ACC112 (cell line): ENCODE measurements around the gene PIK3IP1.

Experiments used
- H2AFZ ChIP-seq: fragments of 200-600 bp; sonication (generic); one replicate; pipeline ENCODE4 v1.6.0; 2017; ENCODE audit warnings: antibody characterized with exemption, low read length; ENCODE audit not compliant: unreplicated experiment
- H3K27ac ChIP-seq: fragments of 200-600 bp; sonication (generic); 2 replicates; pipeline ENCODE4 v1.5.1; 2014; ENCODE audit warnings: low read depth, mild to moderate bottlenecking, antibody characterized with exemption, low read length, moderate library complexity
- H3K27me3 ChIP-seq: fragments of 200-600 bp; sonication (generic); 2 replicates; pipeline ENCODE4 v1.6.1; 2014; ENCODE audit warnings: mild to moderate bottlenecking, antibody characterized with exemption, low read length, moderate library complexity, mixed read lengths; ENCODE audit not compliant: insufficient read depth
- H3K36me3 ChIP-seq: fragments of 200-600 bp; sonication (generic); 2 replicates; pipeline ENCODE4 v1.6.1; 2016; ENCODE audit warnings: mild to moderate bottlenecking, antibody characterized with exemption, low read length, moderate library complexity, mixed read lengths; ENCODE audit not compliant: insufficient read depth
- H3K4me1 ChIP-seq: fragments of 200-600 bp; sonication (generic); one replicate; pipeline ENCODE4 v1.6.1; 2016; ENCODE audit warnings: low read length, mixed read lengths; ENCODE audit not compliant: insufficient read depth, unreplicated experiment, control insufficient read depth
- H3K4me3 ChIP-seq: fragments of 200-600 bp; sonication (generic); 2 replicates; pipeline ENCODE4 v1.5.1; 2014; ENCODE audit warnings: mild to moderate bottlenecking, low read depth, low read length
- H3K79me2 ChIP-seq: fragments of 200-600 bp; sonication (generic); one replicate; pipeline ENCODE4 v1.6.0; 2016; ENCODE audit warnings: low read length; ENCODE audit not compliant: control insufficient read depth, unreplicated experiment, insufficient read depth

PIK3IP1 gene

GRCh38 chr22:31278151-31278621, 14.1 kb downstream of the PIK3IP1 start:
- H3K36me3 ChIP-seq: no peaks in the 10 kb centered on the region

DNA sequence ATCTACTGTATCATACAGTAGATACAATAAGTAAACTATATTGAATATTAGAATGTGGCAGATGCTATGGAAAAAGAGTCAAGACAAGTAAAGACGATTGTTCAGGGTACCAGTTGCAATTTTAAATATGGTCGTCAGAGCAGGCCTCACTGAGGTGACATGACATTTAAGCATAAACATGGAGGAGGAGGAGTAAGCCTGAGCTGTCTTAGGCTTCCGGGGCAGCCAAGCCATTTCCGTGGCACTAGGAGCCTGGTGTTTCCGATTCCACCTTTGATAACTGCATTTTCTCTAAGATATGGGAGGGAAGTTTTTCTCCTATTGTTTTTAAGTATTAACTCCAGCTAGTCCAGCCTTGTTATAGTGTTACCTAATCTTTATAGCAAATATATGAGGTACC, 14.5 kb downstream of the PIK3IP1 start:
- Histone ChIP-seq H3K4me3 (no peak overlapping the region), H3K36me3 (no peaks in the 10 kb centered on the region), H3K27ac (no peak overlapping the region), H2AFZ (no peak overlapping the region), H3K79me2 (no peaks in the 10 kb centered on the region), H3K4me1 (no peaks in the 10 kb centered on the region), H3K27me3 (no peaks in the 10 kb centered on the region)

More at GRCh38 chr22:31278151-31278621, 14.1 kb downstream of the PIK3IP1 start:
- Histone ChIP-seq H3K27me3 (no peaks in the 10 kb centered on the region), H3K4me3 (no peak overlapping the region), H2AFZ (no peak overlapping the region), H3K4me1 (no peaks in the 10 kb centered on the region), H3K27ac (no peak overlapping the region), H3K79me2 (no peaks in the 10 kb centered on the region)

- H3K4me1 ChIP-seq: no peaks in the 10 kb centered on the region
- no peak overlapping the region for H3K4me3 ChIP-seq
- no peaks in the 10 kb centered on the region for H3K79me2 ChIP-seq
- H3K27me3 ChIP-seq: no peaks in the 10 kb centered on the region
- H3K27ac ChIP-seq: no peak overlapping the region
- no peak overlapping the region for H2AFZ ChIP-seq
- H3K36me3 ChIP-seq: no peaks in the 10 kb centered on the region
These were observed 15.7 kb downstream of the PIK3IP1 start for GRCh38 chr22:31276426-31277167.

DNA sequence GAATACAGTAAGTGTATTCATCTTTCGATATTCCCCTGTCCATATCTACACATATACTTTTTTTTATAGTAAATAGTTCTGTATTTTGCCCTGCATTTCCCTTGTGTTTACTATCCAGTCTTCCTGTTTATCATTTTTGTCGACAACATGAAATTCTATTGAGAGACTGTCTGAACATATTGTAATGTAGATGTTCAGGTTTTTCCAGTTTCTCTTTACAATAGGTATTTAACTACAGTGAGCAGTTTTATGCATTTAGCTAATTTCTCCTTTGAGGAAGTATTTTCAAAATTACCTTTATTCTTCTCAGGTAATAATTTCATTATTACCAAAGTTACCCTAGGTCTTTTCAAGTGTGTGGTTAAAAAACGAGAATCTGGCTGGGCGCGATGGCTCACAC, 16.7 kb downstream of the PIK3IP1 start:
- H3K4me3 ChIP-seq: no peak overlapping the region
- H3K79me2 ChIP-seq: no peaks in the 10 kb centered on the region
- H3K27ac ChIP-seq: no peak overlapping the region
- H3K36me3 ChIP-seq: no peaks in the 10 kb centered on the region
- H2AFZ ChIP-seq: no peak overlapping the region
- H3K27me3 ChIP-seq: no peaks in the 10 kb centered on the region
- no peaks in the 10 kb centered on the region for H3K4me1 ChIP-seq

- no peak overlapping the region for H3K27ac ChIP-seq
- no peak overlapping the region for H3K4me3 ChIP-seq
- no peak overlapping the region for H2AFZ ChIP-seq
- no peaks in the 10 kb centered on the region for H3K36me3 ChIP-seq
- H3K4me1 ChIP-seq: no peaks in the 10 kb centered on the region
- no peaks in the 10 kb centered on the region for H3K79me2 ChIP-seq
- H3K27me3 ChIP-seq: no peaks in the 10 kb centered on the region
These were observed 17.3 kb downstream of the PIK3IP1 start for GRCh38 chr22:31275018-31275417.

DNA sequence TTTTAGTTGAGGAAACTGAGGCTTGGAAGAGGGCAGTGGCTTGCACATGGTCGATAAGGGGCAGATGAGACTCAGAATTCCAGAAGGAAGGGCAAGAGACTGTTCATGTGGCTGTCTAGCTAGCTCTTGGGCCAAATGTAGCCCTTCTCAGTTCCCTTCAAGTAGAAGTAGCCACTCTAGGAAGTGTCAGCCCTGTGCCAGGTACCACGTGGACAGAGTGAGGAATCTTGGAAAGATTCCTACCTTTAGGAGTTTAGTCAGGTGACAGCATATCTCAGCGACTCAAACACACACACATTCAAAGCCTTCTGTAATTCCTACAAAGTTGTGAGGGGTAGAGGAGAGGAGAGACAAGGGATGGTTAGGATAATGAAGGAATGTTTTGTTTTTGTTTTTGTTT, 18.3 kb downstream of the PIK3IP1 start:
- no peak overlapping the region for H3K27ac ChIP-seq
- H3K27me3 ChIP-seq: no peaks in the 10 kb centered on the region
- no peaks in the 10 kb centered on the region for H3K79me2 ChIP-seq
- no peaks in the 10 kb centered on the region for H3K4me1 ChIP-seq
- H2AFZ ChIP-seq: no peak overlapping the region
- H3K4me3 ChIP-seq: no peak overlapping the region
- no peaks in the 10 kb centered on the region for H3K36me3 ChIP-seq

DNA sequence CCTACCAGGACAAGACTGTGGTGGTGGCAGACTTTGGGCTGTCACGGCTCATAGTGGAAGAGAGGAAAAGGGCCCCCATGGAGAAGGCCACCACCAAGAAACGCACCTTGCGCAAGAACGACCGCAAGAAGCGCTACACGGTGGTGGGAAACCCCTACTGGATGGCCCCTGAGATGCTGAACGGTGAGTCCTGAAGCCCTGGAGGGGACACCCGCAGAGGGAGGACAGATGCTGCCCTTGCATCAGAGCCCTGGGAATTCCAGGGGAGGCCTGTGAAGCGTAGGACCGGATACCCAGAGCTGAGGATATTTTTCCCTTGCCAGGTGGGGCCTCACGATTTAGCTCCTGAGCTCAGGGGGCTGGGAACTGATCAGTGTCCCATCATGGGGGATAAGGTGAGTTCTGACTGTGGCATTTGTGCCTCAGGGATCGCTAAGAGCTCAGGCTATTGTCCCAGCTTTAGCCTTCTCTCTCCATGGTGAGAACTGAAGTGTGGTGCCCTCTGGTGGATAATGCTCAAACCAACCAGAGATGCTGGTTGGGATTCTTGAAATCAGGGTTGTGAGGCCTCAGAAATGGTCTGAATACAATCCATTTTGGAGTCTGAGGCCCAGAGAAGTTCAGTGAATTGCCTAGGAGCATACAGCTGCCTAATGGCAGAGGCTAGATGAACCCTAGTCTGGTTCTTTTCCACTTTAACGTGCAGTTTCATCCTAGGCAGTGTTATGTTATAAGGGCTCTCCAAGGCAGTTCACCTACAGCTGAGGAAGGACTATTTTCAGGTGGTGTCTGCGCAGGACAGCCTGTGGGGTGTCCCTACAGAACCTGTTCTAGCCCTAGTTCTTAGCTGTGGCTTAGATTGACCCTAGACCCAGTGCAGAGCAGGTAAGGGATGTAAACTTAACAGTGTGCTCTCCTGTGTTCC, 19.5 kb downstream of the PIK3IP1 start:
- H3K4me1 ChIP-seq: no peaks in the 10 kb centered on the region
- no peaks in the 10 kb centered on the region for H3K27me3 ChIP-seq
- no peak overlapping the region for H2AFZ ChIP-seq
- H3K36me3 ChIP-seq: no peaks in the 10 kb centered on the region
- H3K27ac ChIP-seq: no peak overlapping the region
- no peak overlapping the region for H3K4me3 ChIP-seq
- no peaks in the 10 kb centered on the region for H3K79me2 ChIP-seq

- no peaks in the 10 kb centered on the region for H3K27me3 ChIP-seq
- H3K36me3 ChIP-seq: no peaks in the 10 kb centered on the region
- H2AFZ ChIP-seq: no peak overlapping the region
- H3K79me2 ChIP-seq: no peaks in the 10 kb centered on the region
- no peak overlapping the region for H3K4me3 ChIP-seq
- H3K4me1 ChIP-seq: no peaks in the 10 kb centered on the region
- no peak overlapping the region for H3K27ac ChIP-seq
These were observed 20.8 kb downstream of the PIK3IP1 start for GRCh38 chr22:31271485-31271884.

- Histone ChIP-seq H3K4me1 (no peaks in the 10 kb centered on the region), H3K4me3 (no peak overlapping the region), H3K36me3 (no peaks in the 10 kb centered on the region), H2AFZ (no peak overlapping the region), H3K27ac (no peak overlapping the region), H3K27me3 (no peaks in the 10 kb centered on the region), H3K79me2 (no peaks in the 10 kb centered on the region)
These were observed 21.3 kb downstream of the PIK3IP1 start for GRCh38 chr22:31271026-31271425.

GRCh38 chr22:31269892-31270579, 22.3 kb downstream of the PIK3IP1 start:
- H3K27ac ChIP-seq: no peak overlapping the region
- H3K27me3 ChIP-seq: no peaks in the 10 kb centered on the region
- H3K79me2 ChIP-seq: no peaks in the 10 kb centered on the region
- H3K36me3 ChIP-seq: no peaks in the 10 kb centered on the region
- H3K4me1 ChIP-seq: no peaks in the 10 kb centered on the region
- H3K4me3 ChIP-seq: no peak overlapping the region
- no peak overlapping the region for H2AFZ ChIP-seq
